ENCODE measurements around the gene CAMK1D.

The CAMK1D gene

DNA sequence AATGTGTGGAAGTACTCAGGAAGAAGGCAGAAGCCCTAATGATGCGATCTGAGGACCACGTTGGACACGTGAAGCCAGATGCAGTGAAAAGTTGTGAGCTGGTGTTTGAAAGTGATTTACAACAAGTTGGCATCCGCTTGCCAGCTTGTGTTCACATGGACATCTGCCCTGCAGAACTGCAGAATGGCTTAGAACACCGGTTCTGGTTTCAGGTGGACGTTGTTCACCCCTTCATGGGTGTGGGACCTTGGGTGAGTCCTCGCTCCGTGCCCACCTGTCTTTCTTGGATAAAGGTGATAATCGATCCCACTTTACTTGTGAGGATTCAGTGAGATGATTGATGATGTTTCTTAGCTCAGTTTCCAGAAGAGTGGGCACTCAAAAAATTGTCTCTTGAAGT is 53.8 kb downstream of the CAMK1D start:
- DNase-seq (ENCODE audit: low spot score) = no peak

GRCh38 chr10:12405342-12406320 is 56.3 kb downstream of the CAMK1D start:
- no peak for DNase-seq (ENCODE audit: low spot score)

GRCh38 chr10:12406764-12407400 is 57.5 kb downstream of the CAMK1D start:
- no peak for DNase-seq (ENCODE audit: low spot score)

GRCh38 chr10:12408472-12408871 is 59.1 kb downstream of the CAMK1D start:
- no peak for DNase-seq (ENCODE audit: low spot score)

DNA sequence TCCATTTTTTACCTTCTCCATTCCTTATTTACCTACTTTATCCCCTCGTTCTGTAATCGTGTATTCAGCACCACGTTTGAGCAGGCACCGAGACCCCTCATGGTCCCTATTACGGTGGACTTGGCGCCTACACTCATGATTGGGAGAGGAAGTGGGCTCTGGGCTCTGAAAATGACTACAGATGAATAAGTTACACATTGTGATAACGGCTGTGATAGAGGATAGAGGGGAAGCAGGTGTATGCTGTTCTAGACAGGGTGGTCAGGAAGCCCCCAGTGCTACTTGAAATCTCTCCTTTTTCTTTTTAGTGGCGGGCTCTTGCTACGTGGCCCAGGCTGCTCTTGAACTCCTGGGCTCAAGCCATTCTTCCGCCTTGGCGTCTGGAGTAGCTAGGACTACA is 59.8 kb downstream of the CAMK1D start:
- no peak for DNase-seq (ENCODE audit: low spot score)

- DNase-seq (ENCODE audit: low spot score) = no peak
These were observed 60.3 kb downstream of the CAMK1D start for GRCh38 chr10:12409613-12410012.

DNA sequence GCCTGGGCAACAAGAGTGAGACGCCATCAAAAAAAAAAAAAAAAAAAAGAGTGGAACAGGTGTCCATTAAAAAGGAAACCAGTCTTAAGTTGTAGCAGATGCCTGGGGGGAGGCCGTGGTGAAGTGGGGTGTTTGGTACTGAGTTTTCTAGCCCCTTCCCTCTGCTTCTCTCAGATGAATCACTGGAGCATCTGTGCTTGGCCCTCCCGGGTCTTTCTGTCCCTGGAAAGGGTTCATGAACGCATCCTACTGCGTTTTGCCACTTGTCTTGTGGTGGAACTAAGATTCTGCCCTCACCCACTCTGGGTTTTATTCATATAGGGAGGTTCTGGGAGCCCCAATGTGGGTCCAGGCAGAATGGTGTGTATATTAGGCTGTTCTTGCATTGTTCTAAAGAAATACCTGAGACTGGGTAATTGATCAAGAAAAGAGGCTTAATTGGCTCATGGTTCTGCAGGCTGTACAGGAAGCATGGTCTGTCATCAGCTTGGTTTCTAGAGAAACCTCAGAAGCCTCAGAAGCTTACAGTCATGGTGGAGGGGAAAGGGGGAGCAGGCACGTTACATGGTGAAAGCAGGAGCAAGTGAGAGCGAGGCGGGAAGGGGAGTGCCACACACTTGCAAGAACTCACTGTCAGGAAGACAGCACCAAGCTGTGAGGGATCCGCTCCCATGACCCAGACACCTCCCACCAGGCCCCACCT is 63.5 kb downstream of the CAMK1D start:
- DNase-seq (ENCODE audit: low spot score) = no peak

GRCh38 chr10:12413369-12413711 is 64.0 kb downstream of the CAMK1D start:
- DNase-seq (ENCODE audit: low spot score) = no peak

DNA sequence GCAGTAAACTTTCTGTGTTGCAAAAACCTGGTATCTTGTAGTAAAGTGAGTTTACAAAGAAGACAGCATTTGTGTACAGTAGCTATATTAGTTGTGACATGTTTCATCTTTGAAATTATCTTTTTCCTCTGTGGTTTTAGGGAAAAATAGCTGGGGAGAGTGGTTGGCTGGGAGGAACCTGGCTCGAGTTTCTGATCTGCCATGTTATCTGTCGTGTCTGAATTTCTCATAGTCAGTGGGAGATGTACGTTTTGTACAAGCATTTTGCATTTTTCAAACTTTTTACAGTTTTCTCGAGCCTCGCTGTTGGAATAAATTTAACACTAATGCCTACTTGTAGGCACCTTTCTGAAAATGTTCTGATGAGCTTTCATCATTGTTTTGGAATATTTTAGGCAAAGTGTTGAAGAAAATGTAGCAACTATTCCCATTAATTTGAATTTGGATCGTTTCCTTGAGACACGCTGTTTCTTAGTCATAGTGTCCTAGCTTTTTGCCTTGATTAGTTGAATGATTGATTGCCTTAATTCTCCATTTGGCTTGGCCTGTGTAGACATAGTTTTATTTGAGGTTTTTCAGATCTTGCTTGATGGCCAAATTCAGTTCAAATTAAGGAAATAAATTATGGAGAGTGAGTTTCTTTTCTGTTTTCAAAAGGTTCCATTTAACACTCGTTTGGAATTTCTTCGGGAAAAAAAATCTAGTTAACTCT is 65.1 kb downstream of the CAMK1D start:
- DNase-seq (ENCODE audit: low spot score) = no peak

DNA sequence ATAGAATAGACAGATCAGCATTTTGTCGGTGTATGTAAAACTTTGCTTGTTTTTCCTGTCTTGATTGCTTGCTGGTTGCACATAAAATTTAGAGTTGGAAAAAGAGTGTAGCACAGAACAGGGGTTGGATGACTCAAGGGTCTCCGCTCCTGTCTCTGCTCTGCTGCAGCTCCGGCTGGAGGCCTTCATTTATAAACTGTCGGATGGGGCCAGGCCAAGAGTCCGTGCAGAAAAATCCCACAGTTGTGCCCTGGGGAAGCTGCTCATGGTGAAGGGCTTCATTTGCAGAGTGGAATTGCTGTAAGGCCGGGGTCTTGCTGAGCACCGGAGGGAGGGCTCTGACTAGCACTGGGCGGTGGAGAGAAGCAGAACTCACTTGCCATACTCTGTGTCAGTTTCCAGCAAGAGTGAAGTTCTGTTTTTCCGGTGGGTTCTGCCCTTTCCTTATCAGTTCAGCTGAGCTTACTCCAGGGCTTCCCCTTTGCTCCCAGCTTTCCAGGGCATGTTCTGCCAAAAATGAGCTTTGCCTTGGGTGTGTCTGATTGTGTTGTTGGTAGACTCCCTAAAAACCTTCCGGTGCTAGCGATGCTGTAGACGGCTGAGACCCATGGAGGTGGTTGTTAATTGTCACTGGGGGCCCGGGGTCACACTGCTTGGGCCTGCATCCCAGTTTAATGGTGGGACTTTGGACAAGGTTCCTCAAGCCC is 67.2 kb downstream of the CAMK1D start:
- DNase-seq (ENCODE audit: low spot score) = no peak

DNA sequence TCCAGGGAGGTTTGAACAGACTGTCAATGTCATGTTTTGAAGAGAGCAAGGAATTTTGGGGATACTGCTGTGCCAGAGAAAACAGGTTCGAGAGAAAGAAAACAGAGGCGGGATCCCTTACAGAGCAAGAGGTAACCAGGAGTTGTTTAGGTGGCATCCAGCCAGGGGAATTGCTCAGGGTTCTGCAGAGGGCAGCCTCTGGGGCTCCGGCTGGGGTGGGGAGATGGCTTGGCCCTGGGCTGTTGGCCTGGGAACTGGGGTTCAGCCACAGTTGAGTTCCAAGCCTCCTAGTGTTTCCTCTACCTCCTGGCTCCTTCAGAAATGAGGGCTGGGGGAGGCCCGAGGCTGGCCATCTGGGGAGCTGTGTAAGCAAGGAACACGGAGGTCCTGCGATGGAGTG is 68.0 kb downstream of the CAMK1D start:
- no peak for DNase-seq (ENCODE audit: low spot score)

GRCh38 chr10:12418000-12418399 is 68.7 kb downstream of the CAMK1D start:
- DNase-seq (ENCODE audit: low spot score) = no peak

DNA sequence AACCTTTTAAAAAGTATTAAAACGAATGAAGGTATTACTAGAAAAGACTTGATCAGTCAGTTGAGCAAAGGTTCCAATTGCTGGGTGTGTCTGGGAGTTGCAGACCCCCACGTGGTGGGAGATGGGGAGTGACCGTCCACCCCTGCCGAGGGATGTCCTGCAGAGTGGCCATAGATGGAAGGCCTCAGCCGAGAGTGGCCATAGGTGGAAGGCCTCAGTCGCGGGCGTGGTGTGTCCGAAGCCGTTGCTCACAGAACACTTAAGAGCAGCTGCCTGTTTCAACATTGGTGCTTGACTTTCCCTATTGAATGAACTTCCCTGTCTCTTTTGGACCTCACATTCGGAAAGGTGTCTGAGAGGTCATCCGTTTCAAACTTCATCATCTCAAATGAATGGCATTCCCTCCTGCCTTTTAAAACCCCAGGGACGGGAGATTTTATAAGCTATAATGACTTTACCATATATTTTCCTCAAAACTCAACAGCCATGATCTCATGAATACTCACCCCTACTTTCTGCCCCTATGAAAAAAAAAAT is 69.4 kb downstream of the CAMK1D start:
- DNase-seq (ENCODE audit: low spot score) = no peak

GRCh38 chr10:12419262-12419847 is 70.0 kb downstream of the CAMK1D start:
- DNase-seq (ENCODE audit: low spot score) = no peak

GRCh38 chr10:12420530-12421120 is 71.3 kb downstream of the CAMK1D start:
- DNase-seq (ENCODE audit: low spot score) = no peak

GRCh38 chr10:12422189-12422588 is 72.8 kb downstream of the CAMK1D start:
- DNase-seq (ENCODE audit: low spot score) = no peak

DNA sequence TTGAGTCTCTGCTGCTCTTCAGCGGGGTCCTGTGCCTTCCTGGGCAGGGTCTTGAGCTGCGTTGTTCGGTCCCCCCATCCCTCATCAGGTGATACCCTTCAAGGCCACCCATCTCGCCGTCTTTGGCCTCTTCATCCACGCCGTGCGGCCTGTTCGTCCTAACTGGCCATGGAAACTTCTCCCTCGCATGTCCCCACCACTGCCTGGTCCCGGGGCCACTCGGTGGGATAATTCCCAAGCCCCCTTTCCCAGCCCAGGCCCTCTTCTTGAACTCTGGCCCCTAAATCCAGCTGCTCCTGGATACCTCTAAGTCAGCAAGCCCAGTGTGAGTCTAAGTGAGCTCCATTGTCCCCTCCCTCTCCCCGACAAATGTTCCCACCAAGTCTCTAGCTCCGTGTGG is 74.5 kb downstream of the CAMK1D start:
- DNase-seq (ENCODE audit: low spot score) = no peak

GRCh38 chr10:12427276-12427675 is 77.9 kb downstream of the CAMK1D start:
- no peak for DNase-seq (ENCODE audit: low spot score)

DNA sequence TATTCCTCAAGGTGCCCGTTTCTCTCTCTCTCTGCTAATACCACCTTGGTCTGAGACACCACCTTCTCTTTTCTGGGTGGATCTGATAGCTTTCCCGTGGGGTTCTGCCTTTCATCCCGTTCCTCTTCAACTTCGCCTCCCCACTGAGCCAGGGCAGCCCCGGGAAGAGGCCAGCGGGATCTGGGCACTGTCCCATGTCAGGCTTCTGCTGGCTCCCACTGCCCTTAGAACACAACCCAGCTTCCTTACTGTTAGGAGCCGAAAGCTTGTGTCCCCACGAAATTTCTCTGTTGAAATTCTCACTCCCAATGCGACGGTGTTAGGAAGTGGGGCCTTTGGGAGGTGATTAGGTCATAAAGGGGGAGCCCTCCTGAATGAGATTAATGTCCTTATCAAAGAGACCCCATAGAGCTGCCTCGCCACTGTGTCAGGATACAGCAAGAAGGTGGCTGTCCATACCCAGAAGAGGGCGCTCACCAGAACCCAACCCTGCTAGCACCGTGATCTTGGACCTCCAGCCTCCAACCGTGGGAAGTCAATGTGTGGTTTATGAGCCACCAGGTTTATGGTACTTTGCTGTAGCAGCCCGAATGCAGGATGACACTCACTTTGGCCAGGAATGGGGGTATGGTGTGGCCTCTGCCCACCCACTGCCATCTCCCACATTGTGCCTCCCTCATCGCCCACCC is 79.2 kb downstream of the CAMK1D start:
- DNase-seq (ENCODE audit: low spot score) = no peak

- DNase-seq (ENCODE audit: low spot score) = no peak
These were observed 81.1 kb downstream of the CAMK1D start for GRCh38 chr10:12430406-12430982.
